HG03457 (cell line): ENCODE data around the gene TCL1A.
"Not testable (repeated sequence)": the region's sequence is repeated elsewhere in the genome, so short reads cannot be mapped to it uniquely, and the experiment has no call there.

Source experiments
- ATAC-seq: cut with Tn5 transposase; IDR thresholded peaks from one replicate; pipeline ENCODE4 v1.9.1; 2021; ENCODE audit warnings: moderate number of reproducible peaks; ENCODE audit not compliant: unreplicated experiment

The TCL1A gene

GRCh38 chr14:95713596-95714371 is at the start of gene TCL1A:
Gene TCL1A, minus strand, starts transcription at chr14:95714125. Its CDS starts 59 bp downstream, at chr14:95714066.
- peak; percentile 64 for ATAC-seq

- ATAC-seq, result not testable (repeated sequence)
These were observed 49.1 kb upstream of the TCL1A start for GRCh38 chr14:95763032-95763431.

GRCh38 chr14:95761436-95761835 is 47.5 kb upstream of the TCL1A start:
- ATAC-seq, result no peak

GRCh38 chr14:95760596-95760995 is 46.7 kb upstream of the TCL1A start:
- ATAC-seq, result no peak

- no peak for ATAC-seq
These were observed 46.0 kb upstream of the TCL1A start for GRCh38 chr14:95759941-95760340.

- ATAC-seq, result no peak
These were observed 44.4 kb upstream of the TCL1A start for GRCh38 chr14:95758331-95758730.

- ATAC-seq, result no peak
These were observed 42.8 kb upstream of the TCL1A start for GRCh38 chr14:95756751-95757150.

- ATAC-seq, result no peak
These were observed 42.2 kb upstream of the TCL1A start for GRCh38 chr14:95756127-95756526.

GRCh38 chr14:95741781-95742180 is 27.9 kb upstream of the TCL1A start:
- no peak for ATAC-seq

- no peak for ATAC-seq
These were observed 27.1 kb upstream of the TCL1A start for GRCh38 chr14:95741038-95741490.

GRCh38 chr14:95739356-95739755 is 25.4 kb upstream of the TCL1A start:
- no peak for ATAC-seq

- no peak for ATAC-seq
These were observed 19.3 kb upstream of the TCL1A start for GRCh38 chr14:95733212-95733611.

- ATAC-seq, result no peak
These were observed 16.2 kb upstream of the TCL1A start for GRCh38 chr14:95730126-95730525.

GRCh38 chr14:95729402-95730028 is 15.6 kb upstream of the TCL1A start:
- ATAC-seq, result not testable (repeated sequence)

- no peak for ATAC-seq
These were observed 13.3 kb upstream of the TCL1A start for GRCh38 chr14:95727056-95727700.

- ATAC-seq, result peak; percentile 82
These were observed 11.9 kb upstream of the TCL1A start for GRCh38 chr14:95725685-95726336.

GRCh38 chr14:95722525-95723190 is 8.7 kb upstream of the TCL1A start:
- no peak for ATAC-seq

- no peak for ATAC-seq
These were observed 1.5 kb downstream of the TCL1A start for GRCh38 chr14:95712398-95712797.

- ATAC-seq, result no peak
These were observed 2.3 kb downstream of the TCL1A start for GRCh38 chr14:95711476-95712176.

GRCh38 chr14:95710106-95710505 is 3.8 kb downstream of the TCL1A start:
- no peak for ATAC-seq
